CD4-positive, alpha-beta memory T cell (primary cell): ENCODE results near the gene CAVIN3. TPM values are rescaled to one million over a fixed set of nuclear protein-coding genes. Genes with fewer than 3 reads are reported as not detected.

Source experiments
- CTCF ChIA-PET: fragments of 350-600 bp; sonication (Branson Sonifier 250); formaldehyde crosslinking; loops from one replicate; lab custom pipeline; 2021; ENCODE audit warnings: inconsistent platforms; ENCODE audit not compliant: partially characterized antibody; lab: Charles Lee
- POLR2A ChIA-PET: fragments of 350-600 bp; sonication (Branson Sonifier 250); formaldehyde crosslinking; loops from one replicate; lab custom pipeline; 2021; ENCODE audit not compliant: partially characterized antibody; lab: Charles Lee
- DNase-seq, 5 donors: peaks; one replicate each; pipeline versions ENCODE4 v3.0.0 to v3.0.0-alpha.2; 2020 to 2022; ENCODE audit warnings: mixed read lengths in 1 of 5
- H3K27ac ChIP-seq: one replicate; pipeline ENCODE4 v1.7.0; 2013; ENCODE audit warnings: low read depth, low read length
- H3K27me3 ChIP-seq: 2 replicates; pipeline ENCODE4 v1.7.0; 2013; ENCODE audit warnings: mild to moderate bottlenecking, low read length, moderate library complexity; ENCODE audit not compliant: insufficient read depth
- H3K36me3 ChIP-seq: 2 replicates; pipeline ENCODE4 v1.7.0; 2013; ENCODE audit warnings: mild to moderate bottlenecking, low read length, moderate library complexity; ENCODE audit not compliant: insufficient read depth
- H3K4me1 ChIP-seq: 2 replicates; pipeline ENCODE4 v1.7.0; 2013; ENCODE audit warnings: mild to moderate bottlenecking, low read length, moderate library complexity; ENCODE audit not compliant: insufficient read depth
- H3K4me3 ChIP-seq, 2 donors: one replicate each; pipeline ENCODE4 v1.7.0; 2013; ENCODE audit warnings: low read length in 2 of 2, mild to moderate bottlenecking in 1 of 2
- H3K9me3 ChIP-seq, 2 donors: one replicate each; pipeline ENCODE4 v1.7.0; 2013; ENCODE audit warnings: low read length in 2 of 2, control low read depth in 1 of 2; ENCODE audit not compliant: control insufficient read depth in 1 of 2
- H3K27ac Mint-ChIP-seq, 7 donors: one replicate each; pipeline ENCODE4 v1.8.0; 2020 to 2021; ENCODE audit warnings: mixed read lengths in 7 of 7, mild to moderate bottlenecking in 6 of 7, inconsistent platforms in 3 of 7, moderate library complexity in 3 of 7
- H3K27me3 Mint-ChIP-seq, 2 donors: one replicate each; pipeline ENCODE4 v1.8.0; 2020 to 2021; ENCODE audit warnings: mixed read lengths in 2 of 2
- H3K36me3 Mint-ChIP-seq, 2 donors: one replicate each; pipeline ENCODE4 v1.8.0; 2020 to 2021; ENCODE audit warnings: mixed read lengths in 2 of 2, inconsistent platforms in 1 of 2, mild to moderate bottlenecking in 1 of 2
- H3K4me1 Mint-ChIP-seq, 4 donors: one replicate each; pipeline ENCODE4 v1.8.0; 2020 to 2021; ENCODE audit warnings: mixed read lengths in 4 of 4, mild to moderate bottlenecking in 1 of 4
- H3K4me3 Mint-ChIP-seq, 8 donors: one replicate each; pipeline ENCODE4 v1.8.0; 2020 to 2021; ENCODE audit warnings: mixed read lengths in 8 of 8, mild to moderate bottlenecking in 7 of 8, moderate library complexity in 6 of 8, inconsistent platforms in 3 of 8
- H3K9me3 Mint-ChIP-seq, 8 donors: one replicate each; pipeline ENCODE4 v1.8.0; 2020 to 2021; ENCODE audit warnings: mixed read lengths in 8 of 8, mild to moderate bottlenecking in 5 of 8, inconsistent platforms in 3 of 8, moderate library complexity in 1 of 8
- intact Hi-C: fragments of 100-400 bp; cut with micrococcal nuclease; formaldehyde crosslinking; loops from one replicate; pipeline ENCODE4 v1.15.1; 2023
- polyA plus RNA-seq, 2 donors: library from polyadenylated mRNA; unstranded; fragments of 300-500 nt; fragmentation: Illumina TruSeq; gene quantifications; one replicate each; pipeline ENCODE4 v1.2.3, GENCODE V29; 2021
- total RNA-seq, 2 experiments: library from RNA; stranded (reverse); gene quantifications; one replicate each; pipeline ENCODE4 v1.2.3, GENCODE V29; 2021

Gene CAVIN3
- total and polyA plus RNA-seq, 4 experiments from 2014 or later: 0.36 to 0.70 TPM; not detected in 2

DNA sequence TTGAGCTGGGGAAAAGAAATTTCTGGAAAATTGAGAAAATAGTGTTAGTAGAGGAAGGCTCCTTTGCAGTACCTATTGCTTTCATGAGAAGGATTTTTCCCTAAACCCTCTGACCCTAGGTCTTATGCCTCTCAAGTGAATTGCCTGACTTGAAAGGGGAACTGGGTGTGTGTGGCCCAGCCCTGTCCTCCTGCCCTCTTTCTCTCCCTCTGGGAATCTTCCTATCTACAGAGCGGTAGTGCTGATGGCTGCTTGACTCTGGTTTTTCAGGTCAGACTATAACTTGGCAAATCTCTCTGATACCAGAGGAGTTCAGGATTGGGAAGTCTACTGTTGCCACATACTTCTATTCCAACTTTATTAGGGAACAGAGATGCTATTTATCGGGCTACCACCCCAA, 19.2 kb downstream of the CAVIN3 start:
- H3K4me3 Mint-ChIP-seq: no peak overlapping the region

DNA sequence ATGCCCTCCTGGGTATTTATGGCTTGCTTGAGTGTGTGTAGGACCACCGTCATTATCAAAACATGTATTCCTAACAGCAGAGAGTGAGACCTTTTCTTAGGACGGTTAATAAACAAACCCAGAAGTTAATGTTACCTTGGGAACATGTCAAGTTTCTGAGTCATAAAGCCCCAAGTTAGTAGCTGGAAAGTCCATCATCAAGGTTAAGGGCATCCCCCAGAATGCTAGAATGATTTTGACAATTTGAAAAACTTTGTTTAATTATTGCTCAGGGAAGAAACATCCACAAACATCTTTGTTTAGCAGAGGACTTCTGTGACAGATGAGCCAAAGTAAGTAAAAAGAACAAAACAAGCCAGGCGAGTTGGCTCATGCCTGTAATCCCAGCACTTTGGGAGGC, 20.0 kb downstream of the CAVIN3 start:
- ChIA-PET CTCF (no interaction called here), POLR2A (no interaction called here)
- Histone ChIP-seq H3K9me3 (no peaks in the 10 kb centered on the region), H3K4me1 (no peaks in the 10 kb centered on the region), H3K27ac (no peak overlapping the region), H3K27me3 (no peaks in the 10 kb centered on the region), H3K36me3 (no peaks in the 10 kb centered on the region), H3K4me3 (no peak overlapping the region)
- Mint-ChIP-seq H3K4me1 (no peaks in the 10 kb centered on the region), H3K4me3 (no peak overlapping the region), H3K9me3 (no peaks in the 10 kb centered on the region), H3K27ac (no peak overlapping the region), H3K27me3 (peaks cover 7 to 10% of the 10 kb centered on the region in 2 donors), H3K36me3 (no peaks in the 10 kb centered on the region)
- DNase-seq: no peak
- intact Hi-C loops: no loop called here

More for the DNA sequence above, 19.2 kb downstream of the CAVIN3 start:
- intact Hi-C loops: no loop called here
- H3K27ac ChIP-seq: no peak overlapping the region
- ChIA-PET CTCF (no interaction called here), POLR2A (no interaction called here)
- DNase-seq: no peak
- Mint-ChIP-seq H3K9me3 (no peaks in the 10 kb centered on the region), H3K4me1 (no peaks in the 10 kb centered on the region), H3K27me3 (peaks cover 10 to 13% of the 10 kb centered on the region in 2 donors), H3K27ac (no peak overlapping the region), H3K36me3 (no peaks in the 10 kb centered on the region)
- H3K36me3 ChIP-seq: no peaks in the 10 kb centered on the region
- no peaks in the 10 kb centered on the region for H3K9me3 ChIP-seq
- no peaks in the 10 kb centered on the region for H3K4me1 ChIP-seq
- no peaks in the 10 kb centered on the region for H3K27me3 ChIP-seq
- no peak overlapping the region for H3K4me3 ChIP-seq

DNA sequence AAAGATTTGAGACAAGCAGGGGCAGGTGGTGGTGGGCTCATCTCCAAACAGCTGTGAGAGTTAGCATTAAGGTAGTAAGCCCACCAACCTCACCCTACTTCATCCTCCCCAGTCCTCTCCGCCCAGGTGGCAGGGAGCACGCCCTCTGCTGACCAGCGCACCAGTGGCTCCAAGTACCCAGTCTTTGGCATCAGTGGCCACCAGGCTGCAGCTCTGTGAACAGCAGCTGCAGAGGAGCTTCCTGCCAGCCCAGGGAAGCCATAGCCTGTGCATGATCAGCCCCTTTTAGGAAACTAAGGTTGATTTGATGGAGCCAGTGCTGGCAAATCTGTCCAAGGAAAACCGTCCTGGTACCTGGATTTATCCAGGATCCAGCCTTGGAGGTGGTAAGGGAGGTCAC, 21.7 kb downstream of the CAVIN3 start:
- Histone ChIP-seq H3K9me3 (no peaks in the 10 kb centered on the region), H3K27me3 (no peaks in the 10 kb centered on the region), H3K4me3 (no peak overlapping the region), H3K27ac (no peak overlapping the region), H3K36me3 (no peaks in the 10 kb centered on the region), H3K4me1 (no peaks in the 10 kb centered on the region)
- no peaks in the 10 kb centered on the region for H3K36me3 Mint-ChIP-seq
- no peaks in the 10 kb centered on the region for H3K9me3 Mint-ChIP-seq
- H3K4me3 Mint-ChIP-seq: no peak overlapping the region
- DNase-seq: no peak
- intact Hi-C loops: no loop called here
- no peaks in the 10 kb centered on the region for H3K4me1 Mint-ChIP-seq
- ChIA-PET CTCF (interaction anchor here (1.9 kb wide), 1 partner anchor 64 kb away, joined by 9 read pairs; no protein-coding TSS in a partner anchor), POLR2A (interaction anchor here (0.7 kb wide), 1 partner anchor 9 kb away, joined by 3 read pairs; no protein-coding TSS in a partner anchor)
- no peak overlapping the region for H3K27ac Mint-ChIP-seq
- peaks cover 3 to 7% of the 10 kb centered on the region in 2 donors for H3K27me3 Mint-ChIP-seq

DNA sequence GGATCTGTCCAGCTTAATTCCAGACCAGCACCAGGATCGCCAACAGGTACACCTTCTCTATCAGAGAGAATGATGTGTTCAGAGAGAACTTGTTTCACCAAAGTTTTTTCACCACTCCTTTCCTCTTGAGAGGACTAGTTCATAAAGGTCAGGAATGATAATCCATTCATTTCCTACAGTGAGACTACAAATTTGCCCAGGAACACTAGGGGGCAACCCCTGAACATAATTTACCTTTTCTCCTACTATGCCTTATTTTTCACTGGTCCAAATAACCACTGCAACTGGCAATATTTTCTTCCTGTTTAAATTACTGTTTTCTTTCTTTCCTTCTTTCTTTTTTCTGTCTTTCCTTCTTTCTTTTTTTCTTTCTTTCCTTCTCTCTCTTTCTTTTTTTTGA, 22.5 kb downstream of the CAVIN3 start:
- no peaks in the 10 kb centered on the region for H3K4me1 Mint-ChIP-seq
- POLR2A ChIA-PET: interaction anchor here (0.7 kb wide), 1 partner anchor 9 kb away, joined by 3 read pairs; no protein-coding TSS in a partner anchor
- H3K9me3 Mint-ChIP-seq: no peaks in the 10 kb centered on the region
- no peak overlapping the region for H3K4me3 ChIP-seq
- H3K27me3 Mint-ChIP-seq: peaks cover 3 to 8% of the 10 kb centered on the region in 2 donors
- peak overlapping the region in 1 of 7 donors; percentile 38 for H3K27ac Mint-ChIP-seq
- H3K4me3 Mint-ChIP-seq: no peak overlapping the region
- H3K27ac ChIP-seq: no peak overlapping the region
- no peaks in the 10 kb centered on the region for H3K9me3 ChIP-seq
- H3K27me3 ChIP-seq: no peaks in the 10 kb centered on the region
- H3K4me1 ChIP-seq: no peaks in the 10 kb centered on the region
- CTCF ChIA-PET: interaction anchor here (1.9 kb wide), 1 partner anchor 65 kb away, joined by 9 read pairs; no protein-coding TSS in a partner anchor
- no peak for DNase-seq
- H3K36me3 Mint-ChIP-seq: no peaks in the 10 kb centered on the region
- intact Hi-C loops: no loop called here
- no peaks in the 10 kb centered on the region for H3K36me3 ChIP-seq

DNA sequence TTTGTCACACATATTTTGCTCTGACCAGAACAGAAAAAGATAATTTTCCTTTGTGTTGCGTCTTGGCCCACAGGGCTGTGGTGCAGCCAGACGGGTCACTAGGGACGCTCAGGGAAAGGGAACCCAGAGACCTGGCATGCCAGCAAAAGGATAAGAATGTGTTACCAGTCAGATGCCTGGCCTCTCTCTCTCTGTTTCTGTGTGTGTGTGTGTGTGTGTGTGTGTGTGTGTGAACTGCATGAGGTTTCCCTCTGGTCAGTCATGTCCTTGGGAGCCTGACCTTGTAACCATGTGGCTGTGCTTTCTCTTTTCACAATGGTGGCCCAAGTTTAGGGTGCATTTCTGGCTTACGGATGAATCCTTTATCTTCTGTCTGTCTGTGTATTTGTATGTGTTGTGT, 35.3 kb downstream of the CAVIN3 start:
- Histone ChIP-seq H3K9me3 (no peaks in the 10 kb centered on the region), H3K4me1 (no peaks in the 10 kb centered on the region), H3K27me3 (peaks cover 4% of the 10 kb centered on the region), H3K4me3 (no peak overlapping the region), H3K36me3 (no peaks in the 10 kb centered on the region), H3K27ac (no peak overlapping the region)
- no peak overlapping the region for H3K4me3 Mint-ChIP-seq
- CTCF ChIA-PET: no interaction called here
- no peak overlapping the region for H3K27ac Mint-ChIP-seq
- no peaks in the 10 kb centered on the region for H3K36me3 Mint-ChIP-seq
- POLR2A ChIA-PET: no interaction called here
- H3K27me3 Mint-ChIP-seq: peaks cover 22 to 52% of the 10 kb centered on the region in 2 donors
- no peaks in the 10 kb centered on the region for H3K4me1 Mint-ChIP-seq
- DNase-seq: no peak
- peaks cover 0 to 3% (median 0%) of the 10 kb centered on the region in 8 donors for H3K9me3 Mint-ChIP-seq
- intact Hi-C loops: no loop called here

DNA sequence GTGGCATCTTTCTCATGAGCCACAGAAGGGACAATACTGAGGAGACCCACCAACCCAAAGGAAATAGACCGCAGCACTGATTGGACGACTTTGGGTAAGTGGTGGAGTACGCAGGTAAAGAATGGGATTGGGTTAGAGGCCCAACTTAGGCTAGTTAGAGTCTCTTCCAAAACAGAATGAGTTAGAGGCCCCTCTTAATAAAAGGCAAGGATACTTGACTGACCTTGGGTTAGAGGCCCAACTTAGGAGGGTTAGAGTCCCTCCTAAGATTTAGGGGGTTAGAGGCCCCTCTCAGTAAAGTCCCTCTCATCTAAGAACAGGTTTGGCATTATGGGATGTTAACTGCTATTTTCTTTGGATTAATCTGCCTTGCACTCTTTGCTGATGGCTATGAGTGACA, 36.1 kb downstream of the CAVIN3 start:
- no peaks in the 10 kb centered on the region for H3K9me3 ChIP-seq
- H3K27ac Mint-ChIP-seq: no peak overlapping the region
- no peak overlapping the region for H3K4me3 Mint-ChIP-seq
- no peaks in the 10 kb centered on the region for H3K36me3 ChIP-seq
- H3K4me1 Mint-ChIP-seq: no peaks in the 10 kb centered on the region
- peaks cover 0 to 3% (median 0%) of the 10 kb centered on the region in 8 donors for H3K9me3 Mint-ChIP-seq
- H3K36me3 Mint-ChIP-seq: no peaks in the 10 kb centered on the region
- H3K4me3 ChIP-seq: no peak overlapping the region
- ChIA-PET POLR2A (no interaction called here), CTCF (no interaction called here)
- DNase-seq: no peak
- intact Hi-C loops: no loop called here
- no peak overlapping the region for H3K27ac ChIP-seq
- no peaks in the 10 kb centered on the region for H3K4me1 ChIP-seq
- peaks cover 20 to 47% of the 10 kb centered on the region in 2 donors for H3K27me3 Mint-ChIP-seq
- peaks cover 4% of the 10 kb centered on the region for H3K27me3 ChIP-seq

DNA sequence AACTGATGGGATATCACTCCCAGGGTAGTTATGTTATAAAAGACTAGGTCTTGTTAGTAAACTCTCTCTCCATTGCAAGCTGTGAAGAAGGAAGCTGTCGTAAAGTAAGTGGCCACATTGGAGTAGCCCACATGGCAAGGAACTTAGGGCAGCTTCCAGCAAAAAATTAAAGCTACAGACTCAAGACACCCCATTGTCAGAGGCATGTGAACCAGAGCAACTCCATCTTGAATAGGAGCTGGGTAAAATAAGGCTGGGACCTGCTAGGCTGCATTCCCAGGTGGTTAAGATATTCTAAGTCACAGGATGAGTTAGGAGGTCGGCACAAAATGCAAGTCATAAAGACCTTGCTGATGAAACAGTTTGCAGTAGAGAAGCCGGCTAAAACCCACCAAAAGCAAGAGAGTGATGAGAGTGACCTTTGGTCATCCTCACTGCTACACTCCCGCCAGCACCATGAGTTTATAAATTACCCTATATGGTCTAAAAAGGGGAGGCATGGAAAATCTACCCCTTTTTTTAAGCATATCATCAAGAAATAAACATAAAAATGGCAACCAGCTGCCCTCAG, 36.8 kb downstream of the CAVIN3 start:
- H3K4me3 ChIP-seq: no peak overlapping the region
- ChIA-PET CTCF (no interaction called here), POLR2A (no interaction called here)
- H3K27ac ChIP-seq: no peak overlapping the region
- no peaks in the 10 kb centered on the region for H3K4me1 Mint-ChIP-seq
- H3K27me3 Mint-ChIP-seq: peaks cover 19 to 47% of the 10 kb centered on the region in 2 donors
- intact Hi-C loops: no loop called here
- H3K27ac Mint-ChIP-seq: no peak overlapping the region
- H3K9me3 Mint-ChIP-seq: peaks cover 0 to 3% (median 0%) of the 10 kb centered on the region in 8 donors
- H3K36me3 Mint-ChIP-seq: no peaks in the 10 kb centered on the region
- H3K36me3 ChIP-seq: no peaks in the 10 kb centered on the region
- H3K4me1 ChIP-seq: no peaks in the 10 kb centered on the region
- H3K4me3 Mint-ChIP-seq: no peak overlapping the region
- no peak for DNase-seq
- H3K27me3 ChIP-seq: peaks cover 4% of the 10 kb centered on the region
- no peaks in the 10 kb centered on the region for H3K9me3 ChIP-seq
